H9 (cell line): ENCODE measurements around the gene E2F4. TPM values are rescaled to one million over a fixed set of nuclear protein-coding genes. Genes with fewer than 3 reads are reported as not detected.

ENCODE experiments used
- DNase-seq: peaks from one replicate; pipeline ENCODE4 v3.0.0-alpha.2; 2017
- H2AFZ ChIP-seq: one replicate; pipeline ENCODE4 v1.6.1; 2013; ENCODE audit warnings: mild to moderate bottlenecking, low read length, control low read depth, moderate library complexity
- H2AK5ac ChIP-seq: 2 replicates; pipeline ENCODE4 v1.6.1; 2013; ENCODE audit warnings: low read length, control low read depth, mixed read lengths; ENCODE audit not compliant: insufficient read length
- H2BK120ac ChIP-seq: one replicate; pipeline ENCODE4 v1.6.1; 2013; ENCODE audit warnings: low read depth, mild to moderate bottlenecking, low read length, control low read depth, inconsistent platforms; ENCODE audit not compliant: poor library complexity, severe bottlenecking
- H2BK12ac ChIP-seq: 2 replicates; pipeline ENCODE4 v1.6.1; 2013; ENCODE audit warnings: low read length, control low read depth, mixed read lengths, low read depth; ENCODE audit not compliant: insufficient read length
- H2BK15ac ChIP-seq: 2 replicates; pipeline ENCODE4 v1.6.1; 2013; ENCODE audit warnings: low read depth, low read length, control low read depth
- H2BK20ac ChIP-seq: one replicate; pipeline ENCODE4 v1.6.1; 2013; ENCODE audit warnings: low read depth, mild to moderate bottlenecking, low read length, control low read depth, inconsistent platforms; ENCODE audit not compliant: poor library complexity, severe bottlenecking
- H2BK5ac ChIP-seq: 2 replicates; pipeline ENCODE4 v1.6.1; 2013; ENCODE audit warnings: low read length, control low read depth, mixed read lengths; ENCODE audit not compliant: insufficient read length
- H3K14ac ChIP-seq: 2 replicates; pipeline ENCODE4 v1.6.1; 2013; ENCODE audit warnings: low read length, control low read depth; ENCODE audit not compliant: insufficient read depth
- H3K18ac ChIP-seq: 2 replicates; pipeline ENCODE4 v1.6.1; 2013; ENCODE audit warnings: low read depth, mild to moderate bottlenecking, mixed read lengths, low read length, control low read depth; ENCODE audit not compliant: insufficient read length
- H3K23ac ChIP-seq: 2 replicates; pipeline ENCODE4 v1.6.1; 2013; ENCODE audit warnings: low read length, control low read depth, mixed read lengths, low read depth; ENCODE audit not compliant: insufficient read length
- H3K23me2 ChIP-seq: 2 replicates; pipeline ENCODE4 v1.6.1; 2013; ENCODE audit warnings: low read depth, mild to moderate bottlenecking, mixed read lengths, low read length, control low read depth; ENCODE audit not compliant: insufficient read length, poor library complexity, severe bottlenecking
- H3K27ac ChIP-seq: 2 replicates; pipeline ENCODE4 v1.5.1; 2013; ENCODE audit warnings: low read length, control low read depth, mixed read lengths, low read depth; ENCODE audit not compliant: insufficient read length
- H3K27me3 ChIP-seq: 2 replicates; pipeline ENCODE4 v1.6.1; 2013; ENCODE audit warnings: low read length, control low read depth, inconsistent platforms; ENCODE audit not compliant: insufficient read depth
- H3K4ac ChIP-seq: 2 replicates; pipeline ENCODE4 v1.6.1; 2013; ENCODE audit warnings: low read depth, mild to moderate bottlenecking, control low read depth, inconsistent platforms, low read length, moderate library complexity
- H3K4me1 ChIP-seq: 2 replicates; pipeline ENCODE4 v1.6.1; 2013; ENCODE audit warnings: low read length, control low read depth, inconsistent platforms; ENCODE audit not compliant: insufficient read depth
- H3K4me2 ChIP-seq: 2 replicates; pipeline ENCODE4 v1.6.1; 2013; ENCODE audit warnings: low read length, control low read depth, mixed read lengths; ENCODE audit not compliant: insufficient read length, insufficient read depth
- H3K56ac ChIP-seq: 2 replicates; pipeline ENCODE4 v1.6.1; 2013; ENCODE audit warnings: low read depth, mild to moderate bottlenecking, mixed read lengths, low read length, control low read depth; ENCODE audit not compliant: insufficient read length
- H3K79me1 ChIP-seq: 2 replicates; pipeline ENCODE4 v1.6.1; 2013; ENCODE audit warnings: low read depth, mild to moderate bottlenecking, moderate library complexity, low read length, control low read depth, inconsistent platforms; ENCODE audit not compliant: insufficient read depth, poor library complexity, severe bottlenecking
- H3K79me2 ChIP-seq: 2 replicates; pipeline ENCODE4 v1.6.1; 2013; ENCODE audit warnings: low read length, control low read depth, inconsistent platforms; ENCODE audit not compliant: insufficient read depth
- H3K9ac ChIP-seq: 2 replicates; pipeline ENCODE4 v1.6.1; 2013; ENCODE audit warnings: low read length, control low read depth, mixed read lengths; ENCODE audit not compliant: insufficient read length; ENCODE audit errors: extremely low read depth
- H3K9me3 ChIP-seq: one replicate; pipeline ENCODE4 v1.6.1; 2013; ENCODE audit warnings: low read depth, low read length, inconsistent platforms; ENCODE audit not compliant: control insufficient read depth
- H3T11ph ChIP-seq: one replicate; pipeline ENCODE4 v1.6.1; 2013; ENCODE audit warnings: mild to moderate bottlenecking, low read length, control low read depth, inconsistent platforms
- H4K20me1 ChIP-seq: one replicate; pipeline ENCODE4 v1.6.1; 2013; ENCODE audit not compliant: control insufficient read depth, insufficient read length, insufficient read depth
- H4K5ac ChIP-seq: 2 replicates; pipeline ENCODE4 v1.6.1; 2013; ENCODE audit warnings: low read depth, mild to moderate bottlenecking, mixed read lengths, low read length, control low read depth; ENCODE audit not compliant: insufficient read length
- H4K8ac ChIP-seq: replicated peaks from 2 replicates; pipeline ENCODE4 v1.6.1; 2013; ENCODE audit warnings: low read length, control low read depth, mixed read lengths, low read depth; ENCODE audit not compliant: insufficient read length
- H4K91ac ChIP-seq: 2 replicates; pipeline ENCODE4 v1.6.1; 2013; ENCODE audit warnings: low read depth, mild to moderate bottlenecking, moderate library complexity, mixed read lengths, low read length, control low read depth; ENCODE audit not compliant: insufficient read length
- H3K27ac Mint-ChIP-seq, 3 experiments: 2 replicates in 2 of 3; 3 replicates in 1 of 3; pipeline ENCODE4 v1.8.0; 2020 to 2021; ENCODE audit warnings: mixed read lengths in 3 of 3, mild to moderate bottlenecking in 1 of 3, moderate library complexity in 1 of 3
- H3K27me3 Mint-ChIP-seq: 2 replicates; pipeline ENCODE4 v1.8.0; 2021; ENCODE audit warnings: low read depth, mild to moderate bottlenecking, moderate library complexity, mixed read lengths
- H3K36me3 Mint-ChIP-seq, 3 experiments: 2 replicates in 2 of 3; 3 replicates in 1 of 3; pipeline ENCODE4 v1.8.0; 2020 to 2021; ENCODE audit warnings: low read depth in 3 of 3, mixed read lengths in 3 of 3; ENCODE audit not compliant: insufficient read depth in 1 of 3
- H3K4me1 Mint-ChIP-seq, 2 experiments: 2 replicates each; pipeline ENCODE4 v1.8.0; 2020; ENCODE audit warnings: mixed read lengths in 2 of 2
- H3K4me3 Mint-ChIP-seq, 2 experiments: 2 replicates in 1 of 2; 3 replicates in 1 of 2; pipeline ENCODE4 v1.8.0; 2020 to 2021; ENCODE audit warnings: mild to moderate bottlenecking in 2 of 2, mixed read lengths in 2 of 2, moderate library complexity in 1 of 2
- H3K9me3 Mint-ChIP-seq, 2 experiments: 2 replicates in 1 of 2; 3 replicates in 1 of 2; pipeline ENCODE4 v1.8.0; 2020; ENCODE audit warnings: mild to moderate bottlenecking in 2 of 2, mixed read lengths in 2 of 2, moderate library complexity in 1 of 2
- CTCF ChIP-seq: fragments of 200-600 bp; sonication (generic); conservative IDR thresholded peaks from 3 replicates; pipeline ENCODE4 v1.8.0; 2021; ENCODE audit warnings: antibody characterized with exemption, mild to moderate bottlenecking
- WGBS: extraction: QIAGEN DNeasy Blood & Tissue Kit; methylation state at CpG from one replicate; pipeline ENCODE4 v1.1.7; 2013; ENCODE audit warnings: missing lambda C conversion rate, low lambda C conversion rate, mixed read lengths; ENCODE audit not compliant: insufficient read length; ENCODE audit errors: extremely low coverage; 5-methylcytosine and 5-hydroxymethylcytosine counted together
- total RNA-seq: library from RNA; stranded (reverse); gene quantifications from 2 replicates; pipeline ENCODE4 v1.2.1, GENCODE V29; 2021

The E2F4 gene
- total RNA-seq, 1 experiment from 2014 or later, result 116 TPM

GRCh38 chr16:67201411-67202345 lies 9.7 kb downstream of the E2F4 start:
- H3K4ac ChIP-seq, result no peak overlapping the region
- no peaks in the 10 kb centered on the region for H3K9me3 ChIP-seq
- no peaks in the 10 kb centered on the region for H3K27me3 ChIP-seq
- no peak overlapping the region for H4K8ac ChIP-seq
- Mint-ChIP-seq H3K27ac (no peak overlapping the region), H3K4me1 (peaks cover 13 to 15% of the 10 kb centered on the region in 2 experiments), H3K9me3 (no peaks in the 10 kb centered on the region), H3K27me3 (0 out of 2 replicates have a peak, but pooled peaks cover 3% of the 10 kb centered on the region), H3K36me3 (peaks cover 8 to 44% (median 19%) of the 10 kb centered on the region in 3 experiments; a peak in 6 of 7 replicates), H3K4me3 (no peak overlapping the region)
- no peak for TF ChIP-seq CTCF
- H2BK20ac ChIP-seq, result no peak overlapping the region
- WGBS, result no CpG with 5 or more reads among the region's 40 CpGs
- DNase-seq, result no peak
- H2BK12ac ChIP-seq, result no peak overlapping the region
- H3K9ac ChIP-seq, result no peak overlapping the region
- H3K56ac ChIP-seq, result no peak overlapping the region
- H3K27ac ChIP-seq, result no peak overlapping the region
- no peaks in the 10 kb centered on the region for H3K23me2 ChIP-seq
- H4K91ac ChIP-seq, result no peak overlapping the region
- no peak overlapping the region for H3K4me2 ChIP-seq
- H2BK15ac ChIP-seq, result no peak overlapping the region
- no peaks in the 10 kb centered on the region for H3K79me1 ChIP-seq
- no peak overlapping the region for H3K23ac ChIP-seq
- no peak overlapping the region for H2AFZ ChIP-seq
- no peak overlapping the region for H3K14ac ChIP-seq
- H3K18ac ChIP-seq, result no peak overlapping the region
- no peak overlapping the region for H4K5ac ChIP-seq
- no peaks in the 10 kb centered on the region for H4K20me1 ChIP-seq
- no peak overlapping the region for H2BK5ac ChIP-seq
- no peak overlapping the region for H2BK120ac ChIP-seq
- no peaks in the 10 kb centered on the region for H3K79me2 ChIP-seq
- H3T11ph ChIP-seq, result no peak overlapping the region
- no peaks in the 10 kb centered on the region for H3K4me1 ChIP-seq
- H2AK5ac ChIP-seq, result no peak overlapping the region
